Astrocyte (in vitro differentiated cells and primary cell): ENCODE data around the gene ZC3H18. TPM values are rescaled to one million over a fixed set of nuclear protein-coding genes. Genes with fewer than 3 reads are reported as not detected.

Experiments
- DNase-seq: peaks from one replicate; pipeline ENCODE4 v3.0.0-alpha.2; 2010; ENCODE audit warnings: low read depth
- FAIRE-seq: peaks from 2 replicates; lab custom pipeline; 2011; peaks lifted over from hg19 to GRCh38; lab: Jason Lieb, UNC
- H2AFZ ChIP-seq: 2 replicates; pipeline ENCODE4 v1.6.0; 2012; ENCODE audit warnings: low read depth, low read length, inconsistent platforms
- H3K27ac ChIP-seq: 2 replicates; pipeline ENCODE4 v1.5.1; 2011; ENCODE audit warnings: low read depth, low read length, inconsistent platforms
- H3K27me3 ChIP-seq: 2 replicates; pipeline ENCODE4 v1.6.0; 2011; ENCODE audit warnings: low read length, inconsistent platforms; ENCODE audit not compliant: insufficient read depth
- H3K36me3 ChIP-seq: 2 replicates; pipeline ENCODE4 v1.5.1; 2011; ENCODE audit warnings: low read length, inconsistent platforms; ENCODE audit not compliant: insufficient read depth
- H3K4me1 ChIP-seq: 2 replicates; pipeline ENCODE4 v1.5.1; 2011; ENCODE audit warnings: low read length, inconsistent platforms; ENCODE audit not compliant: insufficient read depth
- H3K4me2 ChIP-seq: 2 replicates; pipeline ENCODE4 v1.6.0; 2012; ENCODE audit warnings: low read length, inconsistent platforms
- H3K4me3 ChIP-seq: 2 replicates; pipeline ENCODE4 v1.5.1; 2011; ENCODE audit warnings: low read depth, mild to moderate bottlenecking, low read length, inconsistent platforms; ENCODE audit not compliant: insufficient read depth
- H3K79me2 ChIP-seq: 2 replicates; pipeline ENCODE4 v1.6.0; 2012; ENCODE audit warnings: mild to moderate bottlenecking, low read length, inconsistent platforms; ENCODE audit not compliant: insufficient read depth
- H3K9ac ChIP-seq: 2 replicates; pipeline ENCODE4 v1.6.0; 2012; ENCODE audit warnings: mild to moderate bottlenecking, low read length, inconsistent platforms
- H3K9me3 ChIP-seq: 2 replicates; pipeline ENCODE4 v1.5.1; 2012; ENCODE audit warnings: low read depth, mild to moderate bottlenecking, low read length, inconsistent platforms; ENCODE audit not compliant: insufficient read depth
- H4K20me1 ChIP-seq: 2 replicates; pipeline ENCODE4 v1.6.0; 2012; ENCODE audit warnings: low read length, inconsistent platforms; ENCODE audit not compliant: insufficient read depth
- H3K27ac Mint-ChIP-seq: one replicate; pipeline ENCODE4 v1.8.0; 2021; ENCODE audit warnings: mild to moderate bottlenecking, mixed read lengths; ENCODE audit not compliant: unreplicated experiment
- H3K27me3 Mint-ChIP-seq: one replicate; pipeline ENCODE4 v1.8.0; 2021; ENCODE audit warnings: low read depth, mixed read lengths; ENCODE audit not compliant: unreplicated experiment
- H3K36me3 Mint-ChIP-seq: one replicate; pipeline ENCODE4 v1.8.0; 2021; ENCODE audit warnings: low read depth, mixed read lengths; ENCODE audit not compliant: unreplicated experiment
- H3K4me1 Mint-ChIP-seq: one replicate; pipeline ENCODE4 v1.8.0; 2021; ENCODE audit warnings: low read depth, mixed read lengths; ENCODE audit not compliant: unreplicated experiment
- H3K4me3 Mint-ChIP-seq: one replicate; pipeline ENCODE4 v1.8.0; 2021; ENCODE audit warnings: mild to moderate bottlenecking, moderate library complexity, mixed read lengths; ENCODE audit not compliant: unreplicated experiment
- H3K9me3 Mint-ChIP-seq: one replicate; pipeline ENCODE4 v1.8.0; 2021; ENCODE audit warnings: mild to moderate bottlenecking, mixed read lengths; ENCODE audit not compliant: unreplicated experiment
- EZH2 ChIP-seq: IDR thresholded peaks from 2 replicates; pipeline ENCODE4 v1.6.1; 2012; ENCODE audit warnings: mild to moderate bottlenecking, low read length, inconsistent platforms; ENCODE audit not compliant: insufficient read depth
- total RNA-seq: library from RNA; stranded (reverse); gene quantifications from 2 replicates; pipeline ENCODE4 v1.2.1, GENCODE V29; 2021
- TF ChIP-seq, protein P1 (sequence below): IDR thresholded peaks from 2 replicates; pipeline ENCODE4 v1.5.1; 2011; ENCODE audit warnings: low read depth, mild to moderate bottlenecking, inconsistent platforms, low read length, moderate library complexity; ENCODE audit not compliant: insufficient read depth

ZC3H18 gene
- total RNA-seq, 1 donor from 2014 or later: 32.8 TPM

DNA sequence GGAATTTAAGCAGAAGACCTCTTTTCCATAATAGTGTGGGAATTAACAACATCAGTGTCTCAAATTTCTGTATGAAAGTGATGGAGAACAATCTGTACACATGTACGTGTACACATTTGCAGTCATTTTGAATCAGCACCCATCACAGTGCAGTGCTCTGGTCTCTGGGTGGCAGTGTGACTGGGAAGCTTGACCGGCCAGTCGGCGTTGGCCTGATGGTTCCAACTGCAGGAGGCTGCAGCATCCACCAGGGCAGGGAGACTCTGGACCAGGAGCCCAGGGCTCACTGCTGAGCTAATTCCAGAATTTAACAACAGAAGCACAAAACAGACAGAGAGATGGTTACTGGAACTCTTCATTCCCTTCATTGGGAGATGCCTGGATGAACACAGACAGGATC, 17.9 kb downstream of the ZC3H18 start:
- H3K4me1 ChIP-seq: no peaks in the 10 kb centered on the region
- peaks cover 17% of the 10 kb centered on the region for H3K36me3 ChIP-seq
- Mint-ChIP-seq H3K27ac (no peak overlapping the region), H3K4me3 (no peak overlapping the region), H3K36me3 (peaks cover 27% of the 10 kb centered on the region), H3K27me3 (no peaks in the 10 kb centered on the region), H3K9me3 (no peaks in the 10 kb centered on the region), H3K4me1 (no peaks in the 10 kb centered on the region)
- no peak for TF ChIP-seq EZH2
- TF ChIP-seq, protein P1, sequence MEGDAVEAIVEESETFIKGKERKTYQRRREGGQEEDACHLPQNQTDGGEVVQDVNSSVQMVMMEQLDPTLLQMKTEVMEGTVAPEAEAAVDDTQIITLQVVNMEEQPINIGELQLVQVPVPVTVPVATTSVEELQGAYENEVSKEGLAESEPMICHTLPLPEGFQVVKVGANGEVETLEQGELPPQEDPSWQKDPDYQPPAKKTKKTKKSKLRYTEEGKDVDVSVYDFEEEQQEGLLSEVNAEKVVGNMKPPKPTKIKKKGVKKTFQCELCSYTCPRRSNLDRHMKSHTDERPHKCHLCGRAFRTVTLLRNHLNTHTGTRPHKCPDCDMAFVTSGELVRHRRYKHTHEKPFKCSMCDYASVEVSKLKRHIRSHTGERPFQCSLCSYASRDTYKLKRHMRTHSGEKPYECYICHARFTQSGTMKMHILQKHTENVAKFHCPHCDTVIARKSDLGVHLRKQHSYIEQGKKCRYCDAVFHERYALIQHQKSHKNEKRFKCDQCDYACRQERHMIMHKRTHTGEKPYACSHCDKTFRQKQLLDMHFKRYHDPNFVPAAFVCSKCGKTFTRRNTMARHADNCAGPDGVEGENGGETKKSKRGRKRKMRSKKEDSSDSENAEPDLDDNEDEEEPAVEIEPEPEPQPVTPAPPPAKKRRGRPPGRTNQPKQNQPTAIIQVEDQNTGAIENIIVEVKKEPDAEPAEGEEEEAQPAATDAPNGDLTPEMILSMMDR: no peak
- no peak overlapping the region for H2AFZ ChIP-seq
- DNase-seq (no peak), FAIRE-seq (no peak)
- no peak overlapping the region for H3K27ac ChIP-seq
- H3K4me3 ChIP-seq: no peak overlapping the region
- peaks cover 65% of the 10 kb centered on the region for H4K20me1 ChIP-seq
- H3K4me2 ChIP-seq: no peak overlapping the region
- no peak overlapping the region for H3K9ac ChIP-seq
- no peaks in the 10 kb centered on the region for H3K9me3 ChIP-seq
- no peaks in the 10 kb centered on the region for H3K27me3 ChIP-seq
- peaks cover 49% of the 10 kb centered on the region for H3K79me2 ChIP-seq

- no peak overlapping the region for H3K4me2 ChIP-seq
- no peak for DNase-seq
- no peak for FAIRE-seq
- TF ChIP-seq EZH2: no peak
- TF ChIP-seq, protein P1: no peak
- H3K27ac ChIP-seq: no peak overlapping the region
- H3K36me3 Mint-ChIP-seq: peaks cover 27% of the 10 kb centered on the region
- no peak overlapping the region for H2AFZ ChIP-seq
- no peak overlapping the region for H3K27ac Mint-ChIP-seq
- no peaks in the 10 kb centered on the region for H3K9me3 Mint-ChIP-seq
- no peak overlapping the region for H3K4me3 Mint-ChIP-seq
- peaks cover 65% of the 10 kb centered on the region for H4K20me1 ChIP-seq
- no peaks in the 10 kb centered on the region for H3K4me1 Mint-ChIP-seq
- H3K9me3 ChIP-seq: no peaks in the 10 kb centered on the region
- H3K9ac ChIP-seq: no peak overlapping the region
- H3K4me1 ChIP-seq: no peaks in the 10 kb centered on the region
- H3K4me3 ChIP-seq: no peak overlapping the region
- H3K27me3 ChIP-seq: no peaks in the 10 kb centered on the region
- peaks cover 15% of the 10 kb centered on the region for H3K36me3 ChIP-seq
- peaks cover 49% of the 10 kb centered on the region for H3K79me2 ChIP-seq
- H3K27me3 Mint-ChIP-seq: no peaks in the 10 kb centered on the region
Measured at GRCh38 chr16:88588754-88589153, 18.6 kb downstream of the ZC3H18 start.

GRCh38 chr16:88589441-88589840, 19.2 kb downstream of the ZC3H18 start:
- no peaks in the 10 kb centered on the region for H3K4me1 ChIP-seq
- no peak overlapping the region for H2AFZ ChIP-seq
- H4K20me1 ChIP-seq: peaks cover 65% of the 10 kb centered on the region
- no peak overlapping the region for H3K27ac ChIP-seq
- TF ChIP-seq, protein P1: no peak
- TF ChIP-seq EZH2: no peak
- no peak overlapping the region for H3K27ac Mint-ChIP-seq
- H3K4me3 ChIP-seq: no peak overlapping the region
- H3K4me1 Mint-ChIP-seq: no peaks in the 10 kb centered on the region
- H3K9me3 ChIP-seq: no peaks in the 10 kb centered on the region
- H3K9me3 Mint-ChIP-seq: no peaks in the 10 kb centered on the region
- peaks cover 15% of the 10 kb centered on the region for H3K36me3 ChIP-seq
- H3K4me3 Mint-ChIP-seq: no peak overlapping the region
- no peak for DNase-seq
- H3K79me2 ChIP-seq: peaks cover 47% of the 10 kb centered on the region
- H3K9ac ChIP-seq: no peak overlapping the region
- no peak overlapping the region for H3K4me2 ChIP-seq
- no peak for FAIRE-seq
- H3K36me3 Mint-ChIP-seq: peaks cover 27% of the 10 kb centered on the region
- H3K27me3 Mint-ChIP-seq: no peaks in the 10 kb centered on the region
- H3K27me3 ChIP-seq: no peaks in the 10 kb centered on the region
